WTC11 (cell line): ENCODE data around the gene TSPAN9. TPM values are rescaled to one million over a fixed set of nuclear protein-coding genes. Genes with fewer than 3 reads are reported as not detected.

Source experiments
- ATAC-seq: fragments of 200-7000 bp; cut with Tn5 transposase; 2 replicates; pipeline ENCODE4 v1.10.0; 2021; ENCODE audit warnings: mild to moderate bottlenecking, moderate library complexity
- CTCF ChIA-PET: fragments of 300-600 bp; sonication (Branson Sonifier 250); formaldehyde crosslinking; loops from one replicate; lab custom pipeline; 2021; ENCODE audit warnings: antibody characterized with exemption; lab: Charles Lee
- POLR2A ChIA-PET: fragments of 350-600 bp; sonication (Branson Sonifier 250); formaldehyde crosslinking; loops from one replicate; lab custom pipeline; 2021; ENCODE audit warnings: antibody characterized with exemption; lab: Charles Lee
- DNase-seq: peaks from one replicate; pipeline ENCODE4 v3.0.0; 2021; ENCODE audit warnings: low spot score
- H3K27ac Mint-ChIP-seq: 2 replicates; pipeline ENCODE4 v1.8.0; 2021; ENCODE audit warnings: mixed read lengths
- H3K27me3 Mint-ChIP-seq: 2 replicates; pipeline ENCODE4 v1.8.0; 2021; ENCODE audit warnings: low read depth, mild to moderate bottlenecking, moderate library complexity, mixed read lengths
- H3K36me3 Mint-ChIP-seq: 2 replicates; pipeline ENCODE4 v1.8.0; 2021; ENCODE audit warnings: mixed read lengths
- H3K4me1 Mint-ChIP-seq: 2 replicates; pipeline ENCODE4 v1.8.0; 2022; ENCODE audit warnings: mixed read lengths
- H3K4me3 Mint-ChIP-seq: 2 replicates; pipeline ENCODE4 v1.8.0; 2021; ENCODE audit warnings: mild to moderate bottlenecking, moderate library complexity, mixed read lengths
- H3K9me3 Mint-ChIP-seq: 2 replicates; pipeline ENCODE4 v1.8.0; 2021; ENCODE audit warnings: mixed read lengths
- ETV6 ChIP-seq: sonication (generic); formaldehyde crosslinking; IDR thresholded peaks from 2 replicates; pipeline ENCODE4 v1.8.1; 2022; ENCODE audit warnings: mild to moderate bottlenecking, missing genetic modification reagents
- GTF2I ChIP-seq: fragments of 250-450 bp; sonication (Bioruptor Pico); conservative IDR thresholded peaks from 2 replicates; pipeline ENCODE4 v1.4.0; 2021; ENCODE audit warnings: mild to moderate bottlenecking
- JAZF1 ChIP-seq: fragments of 250-450 bp; sonication (Bioruptor Pico); IDR thresholded peaks from 2 replicates; pipeline ENCODE4 v1.9.0; 2021; ENCODE audit warnings: moderate library complexity, mild to moderate bottlenecking, inconsistent platforms
- NFE2L1 ChIP-seq: sonication (generic); formaldehyde crosslinking; IDR thresholded peaks from 2 replicates; pipeline ENCODE4 v1.8.1; 2023; ENCODE audit warnings: missing genetic modification reagents
- NFYB ChIP-seq: sonication (generic); formaldehyde crosslinking; conservative IDR thresholded peaks from 2 replicates; pipeline ENCODE4 v1.8.0; 2022; ENCODE audit warnings: low read depth, missing genetic modification reagents
- RELA ChIP-seq: sonication (generic); formaldehyde crosslinking; IDR thresholded peaks from 2 replicates; pipeline ENCODE4 v1.8.1; 2022; ENCODE audit warnings: missing genetic modification reagents, mild to moderate bottlenecking, borderline replicate concordance
- SMAD3 ChIP-seq: sonication (generic); formaldehyde crosslinking; IDR thresholded peaks from 2 replicates; pipeline ENCODE4 v1.8.0; 2022; ENCODE audit warnings: missing genetic modification reagents, mild to moderate bottlenecking, borderline replicate concordance
- TEAD1 ChIP-seq: sonication (generic); formaldehyde crosslinking; IDR thresholded peaks from 2 replicates; pipeline ENCODE4 v1.8.0; 2022; ENCODE audit warnings: mild to moderate bottlenecking, missing genetic modification reagents
- ZBTB21 ChIP-seq: sonication (generic); formaldehyde crosslinking; IDR thresholded peaks from 2 replicates; pipeline ENCODE4 v1.8.1; 2023; ENCODE audit warnings: mild to moderate bottlenecking, missing genetic modification reagents, borderline replicate concordance
- ZNF317 ChIP-seq: sonication (generic); formaldehyde crosslinking; IDR thresholded peaks from 2 replicates; pipeline ENCODE4 v1.8.1; 2023; ENCODE audit warnings: low read depth, mild to moderate bottlenecking, moderate library complexity, missing genetic modification reagents, borderline replicate concordance
- ZNF671 ChIP-seq: fragments of 250-450 bp; sonication (Bioruptor Pico); IDR thresholded peaks from 2 replicates; pipeline ENCODE4 v1.8.0; 2021; ENCODE audit warnings: mild to moderate bottlenecking
- total RNA-seq: library from RNA; stranded (reverse); gene quantifications from 3 replicates; pipeline ENCODE4 v1.2.3, GENCODE V29; 2021
- TF ChIP-seq, protein P1 (sequence below): sonication (generic); formaldehyde crosslinking; IDR thresholded peaks from 2 replicates; pipeline ENCODE4 v1.8.1; 2022; ENCODE audit warnings: mild to moderate bottlenecking, moderate library complexity, missing genetic modification reagents
- TF ChIP-seq, protein P2 (sequence below): sonication (generic); formaldehyde crosslinking; IDR thresholded peaks from 2 replicates; pipeline ENCODE4 v1.8.0; 2022; ENCODE audit warnings: mild to moderate bottlenecking, missing genetic modification reagents
- TF ChIP-seq, protein P3 (sequence below): sonication (generic); formaldehyde crosslinking; IDR thresholded peaks from 2 replicates; pipeline ENCODE4 v1.8.0; 2023; ENCODE audit warnings: missing genetic modification reagents, mild to moderate bottlenecking, borderline replicate concordance
- TF ChIP-seq, protein P4 (sequence below): sonication (generic); formaldehyde crosslinking; IDR thresholded peaks from 2 replicates; pipeline ENCODE4 v1.8.0; 2022; ENCODE audit warnings: mild to moderate bottlenecking, missing genetic modification reagents
- TF ChIP-seq, protein P5 (sequence below): sonication (generic); formaldehyde crosslinking; conservative IDR thresholded peaks from 2 replicates; pipeline ENCODE4 v1.8.1; 2022; ENCODE audit warnings: mild to moderate bottlenecking, missing genetic modification reagents
- TF ChIP-seq, protein P6 (sequence below): fragments of 200-600 bp; IDR thresholded peaks from 2 replicates; pipeline ENCODE4 v1.8.0; 2022; ENCODE audit warnings: antibody characterized with exemption

TSPAN9 gene
- total RNA-seq, 1 experiment from 2014 or later = 27.6 TPM

DNA sequence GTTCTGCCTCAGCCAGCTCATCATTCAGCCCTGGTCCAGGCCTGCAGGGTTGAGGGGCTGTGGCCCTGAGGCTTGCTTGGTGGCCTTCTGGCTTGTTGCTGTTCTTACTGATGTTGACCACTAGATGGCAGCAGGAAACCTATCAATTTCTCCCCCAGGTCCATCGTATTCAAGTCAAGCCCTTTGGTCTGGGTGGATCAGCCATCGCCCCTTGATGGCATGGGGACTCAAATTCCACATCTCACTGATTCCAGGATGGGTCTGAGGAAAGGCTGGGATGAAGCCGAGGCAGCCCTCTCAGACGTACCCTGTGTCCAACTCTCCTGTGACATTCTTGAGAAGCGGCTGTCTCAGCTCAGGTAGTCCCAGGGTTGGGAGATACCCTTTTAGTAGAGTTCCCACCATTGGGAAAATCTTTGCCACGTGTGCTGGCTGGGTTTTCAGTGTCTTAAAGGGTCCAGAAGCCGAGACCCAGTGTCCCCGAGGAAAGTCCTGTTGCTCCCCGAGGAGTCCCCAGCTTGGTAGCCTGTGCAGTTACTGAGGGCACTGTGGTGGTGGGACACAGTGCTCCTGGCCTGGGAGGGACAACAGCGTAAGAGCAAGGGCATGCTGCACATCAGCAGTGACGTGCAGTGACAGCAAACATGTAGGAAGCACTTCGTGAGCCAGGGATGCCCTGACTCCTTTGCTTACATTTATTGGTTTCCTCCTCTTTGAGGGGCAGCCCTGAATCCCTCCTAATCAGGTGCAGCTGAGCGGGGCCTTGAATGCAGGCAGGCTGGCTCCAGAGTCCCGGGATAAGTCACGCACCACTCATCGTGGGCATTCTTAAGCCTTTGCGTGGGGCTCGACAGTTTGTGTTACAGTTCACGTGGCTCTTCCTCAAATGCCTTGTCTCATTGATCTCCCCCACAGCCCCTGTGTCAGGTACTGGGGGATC lies 58.6 kb downstream of the TSPAN9 start:
- no peaks in the 10 kb centered on the region for H3K9me3 Mint-ChIP-seq
- no peak for TF ChIP-seq ETV6 (CRISPR knock-in tag)
- no peak for TF ChIP-seq SMAD3 (CRISPR knock-in tag)
- TF ChIP-seq, protein P1, sequence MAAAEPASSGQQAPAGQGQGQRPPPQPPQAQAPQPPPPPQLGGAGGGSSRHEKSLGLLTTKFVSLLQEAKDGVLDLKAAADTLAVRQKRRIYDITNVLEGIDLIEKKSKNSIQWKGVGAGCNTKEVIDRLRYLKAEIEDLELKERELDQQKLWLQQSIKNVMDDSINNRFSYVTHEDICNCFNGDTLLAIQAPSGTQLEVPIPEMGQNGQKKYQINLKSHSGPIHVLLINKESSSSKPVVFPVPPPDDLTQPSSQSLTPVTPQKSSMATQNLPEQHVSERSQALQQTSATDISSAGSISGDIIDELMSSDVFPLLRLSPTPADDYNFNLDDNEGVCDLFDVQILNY = no peak
- TF ChIP-seq, protein P2, sequence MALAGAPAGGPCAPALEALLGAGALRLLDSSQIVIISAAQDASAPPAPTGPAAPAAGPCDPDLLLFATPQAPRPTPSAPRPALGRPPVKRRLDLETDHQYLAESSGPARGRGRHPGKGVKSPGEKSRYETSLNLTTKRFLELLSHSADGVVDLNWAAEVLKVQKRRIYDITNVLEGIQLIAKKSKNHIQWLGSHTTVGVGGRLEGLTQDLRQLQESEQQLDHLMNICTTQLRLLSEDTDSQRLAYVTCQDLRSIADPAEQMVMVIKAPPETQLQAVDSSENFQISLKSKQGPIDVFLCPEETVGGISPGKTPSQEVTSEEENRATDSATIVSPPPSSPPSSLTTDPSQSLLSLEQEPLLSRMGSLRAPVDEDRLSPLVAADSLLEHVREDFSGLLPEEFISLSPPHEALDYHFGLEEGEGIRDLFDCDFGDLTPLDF (CRISPR knock-in tag) = no peak
- no peak for TF ChIP-seq JAZF1 (CRISPR knock-in tag)
- no peak for TF ChIP-seq NFE2L1
- TF ChIP-seq, protein P3, sequence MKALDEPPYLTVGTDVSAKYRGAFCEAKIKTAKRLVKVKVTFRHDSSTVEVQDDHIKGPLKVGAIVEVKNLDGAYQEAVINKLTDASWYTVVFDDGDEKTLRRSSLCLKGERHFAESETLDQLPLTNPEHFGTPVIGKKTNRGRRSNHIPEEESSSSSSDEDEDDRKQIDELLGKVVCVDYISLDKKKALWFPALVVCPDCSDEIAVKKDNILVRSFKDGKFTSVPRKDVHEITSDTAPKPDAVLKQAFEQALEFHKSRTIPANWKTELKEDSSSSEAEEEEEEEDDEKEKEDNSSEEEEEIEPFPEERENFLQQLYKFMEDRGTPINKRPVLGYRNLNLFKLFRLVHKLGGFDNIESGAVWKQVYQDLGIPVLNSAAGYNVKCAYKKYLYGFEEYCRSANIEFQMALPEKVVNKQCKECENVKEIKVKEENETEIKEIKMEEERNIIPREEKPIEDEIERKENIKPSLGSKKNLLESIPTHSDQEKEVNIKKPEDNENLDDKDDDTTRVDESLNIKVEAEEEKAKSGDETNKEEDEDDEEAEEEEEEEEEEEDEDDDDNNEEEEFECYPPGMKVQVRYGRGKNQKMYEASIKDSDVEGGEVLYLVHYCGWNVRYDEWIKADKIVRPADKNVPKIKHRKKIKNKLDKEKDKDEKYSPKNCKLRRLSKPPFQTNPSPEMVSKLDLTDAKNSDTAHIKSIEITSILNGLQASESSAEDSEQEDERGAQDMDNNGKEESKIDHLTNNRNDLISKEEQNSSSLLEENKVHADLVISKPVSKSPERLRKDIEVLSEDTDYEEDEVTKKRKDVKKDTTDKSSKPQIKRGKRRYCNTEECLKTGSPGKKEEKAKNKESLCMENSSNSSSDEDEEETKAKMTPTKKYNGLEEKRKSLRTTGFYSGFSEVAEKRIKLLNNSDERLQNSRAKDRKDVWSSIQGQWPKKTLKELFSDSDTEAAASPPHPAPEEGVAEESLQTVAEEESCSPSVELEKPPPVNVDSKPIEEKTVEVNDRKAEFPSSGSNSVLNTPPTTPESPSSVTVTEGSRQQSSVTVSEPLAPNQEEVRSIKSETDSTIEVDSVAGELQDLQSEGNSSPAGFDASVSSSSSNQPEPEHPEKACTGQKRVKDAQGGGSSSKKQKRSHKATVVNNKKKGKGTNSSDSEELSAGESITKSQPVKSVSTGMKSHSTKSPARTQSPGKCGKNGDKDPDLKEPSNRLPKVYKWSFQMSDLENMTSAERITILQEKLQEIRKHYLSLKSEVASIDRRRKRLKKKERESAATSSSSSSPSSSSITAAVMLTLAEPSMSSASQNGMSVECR (CRISPR knock-in tag) = no peak
- TF ChIP-seq GTF2I (CRISPR knock-in tag) = no peak
- TF ChIP-seq, protein P4, sequence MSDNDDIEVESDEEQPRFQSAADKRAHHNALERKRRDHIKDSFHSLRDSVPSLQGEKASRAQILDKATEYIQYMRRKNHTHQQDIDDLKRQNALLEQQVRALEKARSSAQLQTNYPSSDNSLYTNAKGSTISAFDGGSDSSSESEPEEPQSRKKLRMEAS = 0 out of 2 replicates have a peak, but pooled peaks have one; percentile 20
- TF ChIP-seq TEAD1 (CRISPR knock-in tag) = no peak
- TF ChIP-seq ZBTB21 (CRISPR knock-in tag) = no peak
- TF ChIP-seq ZNF671 (CRISPR knock-in tag) = no peak
- TF ChIP-seq, protein P5, sequence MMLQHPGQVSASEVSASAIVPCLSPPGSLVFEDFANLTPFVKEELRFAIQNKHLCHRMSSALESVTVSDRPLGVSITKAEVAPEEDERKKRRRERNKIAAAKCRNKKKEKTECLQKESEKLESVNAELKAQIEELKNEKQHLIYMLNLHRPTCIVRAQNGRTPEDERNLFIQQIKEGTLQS (CRISPR knock-in tag) = no peak
- TF ChIP-seq RELA (CRISPR knock-in tag) = no peak
- no peak for TF ChIP-seq ZNF317 (CRISPR knock-in tag)
- no peak for TF ChIP-seq NFYB (CRISPR knock-in tag)
- TF ChIP-seq, protein P6, sequence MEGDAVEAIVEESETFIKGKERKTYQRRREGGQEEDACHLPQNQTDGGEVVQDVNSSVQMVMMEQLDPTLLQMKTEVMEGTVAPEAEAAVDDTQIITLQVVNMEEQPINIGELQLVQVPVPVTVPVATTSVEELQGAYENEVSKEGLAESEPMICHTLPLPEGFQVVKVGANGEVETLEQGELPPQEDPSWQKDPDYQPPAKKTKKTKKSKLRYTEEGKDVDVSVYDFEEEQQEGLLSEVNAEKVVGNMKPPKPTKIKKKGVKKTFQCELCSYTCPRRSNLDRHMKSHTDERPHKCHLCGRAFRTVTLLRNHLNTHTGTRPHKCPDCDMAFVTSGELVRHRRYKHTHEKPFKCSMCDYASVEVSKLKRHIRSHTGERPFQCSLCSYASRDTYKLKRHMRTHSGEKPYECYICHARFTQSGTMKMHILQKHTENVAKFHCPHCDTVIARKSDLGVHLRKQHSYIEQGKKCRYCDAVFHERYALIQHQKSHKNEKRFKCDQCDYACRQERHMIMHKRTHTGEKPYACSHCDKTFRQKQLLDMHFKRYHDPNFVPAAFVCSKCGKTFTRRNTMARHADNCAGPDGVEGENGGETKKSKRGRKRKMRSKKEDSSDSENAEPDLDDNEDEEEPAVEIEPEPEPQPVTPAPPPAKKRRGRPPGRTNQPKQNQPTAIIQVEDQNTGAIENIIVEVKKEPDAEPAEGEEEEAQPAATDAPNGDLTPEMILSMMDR = peak; percentile 82
- ATAC-seq (peak; percentile 72), DNase-seq (peak; percentile 64)
- H3K4me1 Mint-ChIP-seq = peaks cover 61% of the 10 kb centered on the region
- no peak overlapping the region for H3K27ac Mint-ChIP-seq
- CTCF ChIA-PET = interaction anchor here (0.5 to 13.3 kb wide), 43 partner anchors 8 to 179 kb away, joined by 3 to 236 read pairs (median 5); no protein-coding TSS in a partner anchor
- POLR2A ChIA-PET = interaction anchor here (0.8 kb wide), 1 partner anchor 72 kb away, joined by 3 read pairs; no protein-coding TSS in a partner anchor
- H3K36me3 Mint-ChIP-seq = no peaks in the 10 kb centered on the region
- no peak overlapping the region for H3K4me3 Mint-ChIP-seq
- no peaks in the 10 kb centered on the region for H3K27me3 Mint-ChIP-seq
